Measurements from ENCODE around the gene STRAP.

GRCh38 chr12:15839041-15839440 lies 43.1 kb upstream of the STRAP start:
- TF ChIP-seq CTCF (IDR thresholded peaks at IDR 0.05) (no peak), POLR2A (IDR thresholded peaks at IDR 0.05) (no peak)
